A549 (cell line): Measurements from ENCODE around the gene SFRP4. TPM values are rescaled to one million over a fixed set of nuclear protein-coding genes. Genes with fewer than 3 reads are reported as not detected.

Source experiments
- ATAC-seq, 2 experiments: fragments of 200-7000 bp in 1 of 2; fragments of >200 bp in 1 of 2; cut with Nextera tagmentation in 1 of 2; cut with Tn5 transposase in 1 of 2; 3 replicates each; pipeline versions ENCODE4 v1.8.0 to v1.9.1; 2018 to 2020; ENCODE audit warnings: mild to moderate bottlenecking in 1 of 2, moderate library complexity in 1 of 2
- CTCF ChIA-PET: fragments of 300-600 bp; sonication (Branson Sonifier 250); formaldehyde crosslinking; extraction: SDS; loops from one replicate; lab custom pipeline; 2021; ENCODE audit warnings: antibody characterized with exemption, inconsistent platforms; lab: Yijun Ruan, JAX
- POLR2A ChIA-PET: fragments of 350-600 bp; formaldehyde crosslinking; extraction: SDS; loops from one replicate; lab custom pipeline; 2021; ENCODE audit warnings: antibody characterized with exemption, inconsistent platforms; lab: Yijun Ruan, JAX
- DNase-seq, 2 experiments: peaks; one replicate each; pipeline versions ENCODE4 v3.0.0 to v3.0.0-alpha.2; 2011 to 2016; ENCODE audit warnings: low read depth in 1 of 2, low spot score in 1 of 2
- FAIRE-seq: peaks from 2 replicates; lab custom pipeline; 2011; peaks lifted over from hg19 to GRCh38; lab: Jason Lieb, UNC
- H3K27ac ChIP-seq, 2 experiments: fragments of >200 bp; sonication (Bioruptor Twin); formaldehyde crosslinking; 3 replicates each; pipeline ENCODE4 v1.5.1; 2016 to 2017
- H3K4me1 ChIP-seq: fragments of >200 bp; sonication (Bioruptor Twin); formaldehyde crosslinking; 3 replicates; pipeline ENCODE4 v1.6.1; 2016
- H3K4me2 ChIP-seq: fragments of >200 bp; sonication (Bioruptor Twin); formaldehyde crosslinking; 3 replicates; pipeline ENCODE4 v1.6.1; 2016
- H3K4me3 ChIP-seq: fragments of >200 bp; sonication (Bioruptor Twin); formaldehyde crosslinking; 3 replicates; pipeline ENCODE4 v1.5.1; 2016
- H3K9me3 ChIP-seq: fragments of >200 bp; sonication (Bioruptor Twin); formaldehyde crosslinking; 3 replicates; pipeline ENCODE4 v1.6.1; 2016
- ATOH8 ChIP-seq: fragments of 250-450 bp; sonication (Bioruptor Pico); IDR thresholded peaks from 2 replicates; pipeline ENCODE4 v1.5.0; 2020; ENCODE audit warnings: low read depth, mild to moderate bottlenecking, moderate library complexity
- BHLHE40 ChIP-seq: IDR thresholded peaks from 2 replicates; pipeline ENCODE4 v1.6.1; 2012; ENCODE audit warnings: low read depth, low read length, inconsistent platforms
- CBX2 ChIP-seq: fragments of 200-600 bp; sonication (generic); IDR thresholded peaks from 2 replicates; pipeline ENCODE4 v1.6.1; 2016; ENCODE audit warnings: low read depth, mild to moderate bottlenecking, borderline replicate concordance
- CHD2 ChIP-seq: fragments of 150-350 bp; IDR thresholded peaks from 2 replicates; pipeline ENCODE4 v1.6.1; 2014; ENCODE audit warnings: low read length; ENCODE audit not compliant: partially characterized antibody
- EP300 ChIP-seq, 2 experiments: fragments of >200 bp; sonication (Bioruptor Twin); formaldehyde crosslinking; IDR thresholded peaks; 2 replicates in 1 of 2; 3 replicates in 1 of 2; pipeline ENCODE4 v1.6.1; 2016 to 2017
- ESRRA ChIP-seq: fragments of 150-350 bp; IDR thresholded peaks from 2 replicates; pipeline ENCODE4 v1.6.1; 2014; ENCODE audit warnings: mild to moderate bottlenecking, low read length, borderline replicate concordance
- HDAC2 ChIP-seq: fragments of 200-600 bp; sonication (generic); IDR thresholded peaks from 2 replicates; pipeline ENCODE4 v1.6.1; 2016
- HEYL ChIP-seq: fragments of 250-450 bp; sonication (Bioruptor Pico); IDR thresholded peaks from 2 replicates; pipeline ENCODE4 v1.8.0; 2021; ENCODE audit warnings: mild to moderate bottlenecking, moderate library complexity
- HMGXB4 ChIP-seq: fragments of 250-450 bp; sonication (Bioruptor Pico); IDR thresholded peaks from 2 replicates; pipeline ENCODE4 v1.5.0; 2021; ENCODE audit warnings: mild to moderate bottlenecking, moderate library complexity, borderline replicate concordance
- HOXA7 ChIP-seq: fragments of 250-450 bp; sonication (Bioruptor Pico); IDR thresholded peaks from 2 replicates; pipeline ENCODE4 v1.5.0; 2020; ENCODE audit warnings: mild to moderate bottlenecking, moderate library complexity
- HOXB5 ChIP-seq: fragments of 250-450 bp; sonication (Bioruptor Pico); IDR thresholded peaks from 2 replicates; pipeline ENCODE4 v1.5.0; 2020; ENCODE audit warnings: mild to moderate bottlenecking, moderate library complexity
- JUN ChIP-seq, 2 experiments: fragments of >200 bp; sonication (Bioruptor Twin); formaldehyde crosslinking; IDR thresholded peaks; 2 replicates in 1 of 2; 3 replicates in 1 of 2; pipeline ENCODE4 v1.6.1; 2016 to 2017
- MAFK ChIP-seq: fragments of 450-650 bp; IDR thresholded peaks from 2 replicates; pipeline ENCODE4 v1.6.1; 2014; ENCODE audit not compliant: partially characterized antibody
- MAX ChIP-seq: IDR thresholded peaks from 2 replicates; pipeline ENCODE4 v1.6.1; 2012
- MAZ ChIP-seq: fragments of 150-350 bp; IDR thresholded peaks from 2 replicates; pipeline ENCODE4 v1.6.1; 2014; ENCODE audit warnings: antibody characterized with exemption, low read depth, low read length, borderline replicate concordance
- NFE2L2 ChIP-seq: fragments of 150-350 bp; conservative IDR thresholded peaks from 2 replicates; pipeline ENCODE4 v1.6.1; 2014; ENCODE audit warnings: low read length
- NR3C1 ChIP-seq: fragments of >200 bp; sonication (Bioruptor Twin); formaldehyde crosslinking; IDR thresholded peaks from 3 replicates; pipeline ENCODE4 v1.6.1; 2017
- RAD21 ChIP-seq, 2 experiments: fragments of >200 bp in 1 of 2; sonication (Bioruptor Twin) in 1 of 2; formaldehyde crosslinking in 1 of 2; IDR thresholded peaks in 1 of 2; conservative IDR thresholded peaks in 1 of 2; 2 replicates in 1 of 2; 3 replicates in 1 of 2; pipeline ENCODE4 v1.6.1; 2012 to 2018; ENCODE audit warnings: inconsistent platforms in 1 of 2
- RCOR1 ChIP-seq: fragments of 150-350 bp; IDR thresholded peaks from 2 replicates; pipeline ENCODE4 v1.6.1; 2014; ENCODE audit warnings: antibody characterized with exemption, low read length, low read depth
- TP53 ChIP-seq: fragments of 250-450 bp; sonication (Bioruptor Pico); IDR thresholded peaks from 2 replicates; pipeline ENCODE4 v1.5.0; 2021; ENCODE audit warnings: mild to moderate bottlenecking, moderate library complexity
- ZC3H11A ChIP-seq: fragments of 450-650 bp; IDR thresholded peaks from 2 replicates; pipeline ENCODE4 v1.6.1; 2014; ENCODE audit warnings: antibody characterized with exemption, mild to moderate bottlenecking
- ZNF302 ChIP-seq: fragments of 250-450 bp; sonication (Bioruptor Pico); IDR thresholded peaks from 2 replicates; pipeline ENCODE4 v1.9.0; 2021; ENCODE audit warnings: inconsistent platforms, mild to moderate bottlenecking, moderate library complexity
- ZSCAN20 ChIP-seq: fragments of 250-450 bp; sonication (Bioruptor Pico); IDR thresholded peaks from 2 replicates; pipeline ENCODE4 v1.8.0; 2022; ENCODE audit warnings: mild to moderate bottlenecking, moderate library complexity
- WGBS: methylation state at CpG from one replicate; pipeline ENCODE4 v1.1.6; 2017; ENCODE audit errors: missing lambda C conversion rate; 5-methylcytosine and 5-hydroxymethylcytosine counted together
- polyA plus RNA-seq, 4 experiments: library from polyadenylated mRNA; depleted of rRNA in 3 of 4; stranded (reverse); fragments of >200 nt; fragmentation: RNase III in 1 of 4; extraction: RNeasy Plus Mini Kit Qiagen cat#74134 plus additional on column Dnase treatment in 1 of 4; gene quantifications; 2 replicates in 3 of 4; 3 replicates in 1 of 4; pipeline ENCODE4 v1.2.3, GENCODE V29; 2011 to 2017
- TF ChIP-seq, protein P1 (sequence below): fragments of >200 bp; sonication (Bioruptor Twin); formaldehyde crosslinking; IDR thresholded peaks from 3 replicates; pipeline ENCODE4 v1.5.1; 2016
- TF ChIP-seq, protein P2 (sequence below): fragments of 150-350 bp; IDR thresholded peaks from 2 replicates; pipeline ENCODE4 v1.6.1; 2014; ENCODE audit warnings: low read depth, mild to moderate bottlenecking, low read length
- TF ChIP-seq, protein P3 (sequence below): fragments of >200 bp; sonication (Bioruptor Twin); formaldehyde crosslinking; IDR thresholded peaks from 2 replicates; pipeline ENCODE4 v1.6.1; 2016

Gene SFRP4
- polyA plus RNA-seq, 2 of the 4 experiments (the other 2 are of a cell fraction) = 7.4 to 11.9 TPM

- no peaks in the 10 kb centered on the region for H3K9me3 ChIP-seq
- H3K4me1 ChIP-seq = no peaks in the 10 kb centered on the region
- CTCF ChIA-PET = interaction anchor here (1.4 kb wide), 1 partner anchor 47 kb away, joined by 3 read pairs; the partner anchor contains the start of gene SFRP4
- no peak for DNase-seq
- H3K27ac ChIP-seq = no peak overlapping the region
- no peak overlapping the region for H3K4me2 ChIP-seq
- POLR2A ChIA-PET = no interaction called here
- FAIRE-seq = no peak
- TF ChIP-seq HDAC2 (no peak), RAD21 (conservative IDR thresholded peaks at IDR 0.05 in 1 of 2, IDR thresholded peaks at IDR 0.05 in 1 of 2) (no peak), MAZ (no peak), CBX2 (no peak), ESRRA (no peak), ZSCAN20 (CRISPR knock-in tag) (no peak), HEYL (CRISPR knock-in tag) (no peak), MAFK (no peak), CHD2 (no peak), JUN (IDR thresholded peaks at IDR 0.05) (no peak), HOXA7 (no peak), ZC3H11A (no peak), MAX (no peak), NR3C1 (no peak), NFE2L2 (no peak)
- TF ChIP-seq, protein P1, sequence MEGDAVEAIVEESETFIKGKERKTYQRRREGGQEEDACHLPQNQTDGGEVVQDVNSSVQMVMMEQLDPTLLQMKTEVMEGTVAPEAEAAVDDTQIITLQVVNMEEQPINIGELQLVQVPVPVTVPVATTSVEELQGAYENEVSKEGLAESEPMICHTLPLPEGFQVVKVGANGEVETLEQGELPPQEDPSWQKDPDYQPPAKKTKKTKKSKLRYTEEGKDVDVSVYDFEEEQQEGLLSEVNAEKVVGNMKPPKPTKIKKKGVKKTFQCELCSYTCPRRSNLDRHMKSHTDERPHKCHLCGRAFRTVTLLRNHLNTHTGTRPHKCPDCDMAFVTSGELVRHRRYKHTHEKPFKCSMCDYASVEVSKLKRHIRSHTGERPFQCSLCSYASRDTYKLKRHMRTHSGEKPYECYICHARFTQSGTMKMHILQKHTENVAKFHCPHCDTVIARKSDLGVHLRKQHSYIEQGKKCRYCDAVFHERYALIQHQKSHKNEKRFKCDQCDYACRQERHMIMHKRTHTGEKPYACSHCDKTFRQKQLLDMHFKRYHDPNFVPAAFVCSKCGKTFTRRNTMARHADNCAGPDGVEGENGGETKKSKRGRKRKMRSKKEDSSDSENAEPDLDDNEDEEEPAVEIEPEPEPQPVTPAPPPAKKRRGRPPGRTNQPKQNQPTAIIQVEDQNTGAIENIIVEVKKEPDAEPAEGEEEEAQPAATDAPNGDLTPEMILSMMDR = no peak
- H3K4me3 ChIP-seq = no peak overlapping the region
- no peak for ATAC-seq
- 82% methylated on average over 5 of the region's 5 CpGs for WGBS
Observed at GRCh38 chr7:37964196-37964595, 47.6 kb upstream of the SFRP4 start.

GRCh38 chr7:37961251-37961650 is 44.6 kb upstream of the SFRP4 start:
- POLR2A ChIA-PET = no interaction called here
- H3K4me2 ChIP-seq = no peak overlapping the region
- ATAC-seq (no peak), FAIRE-seq (no peak), DNase-seq (no peak)
- WGBS = 77% methylated on average over 5 of the region's 5 CpGs
- H3K4me1 ChIP-seq = no peaks in the 10 kb centered on the region
- H3K4me3 ChIP-seq = no peak overlapping the region
- H3K9me3 ChIP-seq = no peaks in the 10 kb centered on the region
- CTCF ChIA-PET = no interaction called here
- H3K27ac ChIP-seq = no peak overlapping the region
- TF ChIP-seq EP300 (IDR thresholded peaks at IDR 0.05) (no peak), CBX2 (no peak), ATOH8 (CRISPR knock-in tag) (no peak), HOXB5 (CRISPR knock-in tag) (no peak)
- TF ChIP-seq, all 56 proteins: peak for 0

GRCh38 chr7:37960483-37960882 is 43.9 kb upstream of the SFRP4 start:
- Histone ChIP-seq H3K4me1 (no peaks in the 10 kb centered on the region), H3K4me2 (no peak overlapping the region), H3K4me3 (no peak overlapping the region), H3K9me3 (no peaks in the 10 kb centered on the region), H3K27ac (no peak overlapping the region)
- CTCF ChIA-PET = interaction anchor here (0.6 kb wide), 1 partner anchor 316 kb away, joined by 3 read pairs; no protein-coding TSS in a partner anchor
- 82% methylated on average over 2 of the region's 2 CpGs for WGBS
- no peak for TF ChIP-seq RCOR1
- no peak for TF ChIP-seq ZNF302 (CRISPR knock-in tag)
- TF ChIP-seq, protein P2, sequence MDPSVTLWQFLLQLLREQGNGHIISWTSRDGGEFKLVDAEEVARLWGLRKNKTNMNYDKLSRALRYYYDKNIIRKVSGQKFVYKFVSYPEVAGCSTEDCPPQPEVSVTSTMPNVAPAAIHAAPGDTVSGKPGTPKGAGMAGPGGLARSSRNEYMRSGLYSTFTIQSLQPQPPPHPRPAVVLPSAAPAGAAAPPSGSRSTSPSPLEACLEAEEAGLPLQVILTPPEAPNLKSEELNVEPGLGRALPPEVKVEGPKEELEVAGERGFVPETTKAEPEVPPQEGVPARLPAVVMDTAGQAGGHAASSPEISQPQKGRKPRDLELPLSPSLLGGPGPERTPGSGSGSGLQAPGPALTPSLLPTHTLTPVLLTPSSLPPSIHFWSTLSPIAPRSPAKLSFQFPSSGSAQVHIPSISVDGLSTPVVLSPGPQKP = no peak
- no peak for TF ChIP-seq BHLHE40
- no peak for TF ChIP-seq ZC3H11A
- TF ChIP-seq, protein P3, sequence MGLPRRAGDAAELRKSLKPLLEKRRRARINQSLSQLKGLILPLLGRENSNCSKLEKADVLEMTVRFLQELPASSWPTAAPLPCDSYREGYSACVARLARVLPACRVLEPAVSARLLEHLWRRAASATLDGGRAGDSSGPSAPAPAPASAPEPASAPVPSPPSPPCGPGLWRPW = no peak
- TF ChIP-seq ZSCAN20 (CRISPR knock-in tag) = no peak
- no peak for TF ChIP-seq CBX2
- TF ChIP-seq NFE2L2 = no peak
- TF ChIP-seq TP53 (CRISPR knock-in tag) = no peak
- no peak for TF ChIP-seq HMGXB4
- FAIRE-seq = no peak
- no peak for ATAC-seq
- DNase-seq = no peak
- POLR2A ChIA-PET = no interaction called here
